Fibroblast of mammary gland (primary cell): ENCODE data around the gene CADM4.
A peak's percentile ranks its signal among the peaks of the same experiment; 100 is the strongest.

Experiments used
- DNase-seq: peaks from one replicate; pipeline ENCODE4 v3.0.0-alpha.2; 2010; ENCODE audit warnings: low read depth
- H3K4me3 ChIP-seq: 2 replicates; pipeline ENCODE4 v1.5.1; 2011; ENCODE audit warnings: low read depth, mild to moderate bottlenecking, low read length, moderate library complexity; ENCODE audit not compliant: control insufficient read depth
- TF ChIP-seq, protein P1 (sequence below): conservative IDR thresholded peaks from 2 replicates; pipeline ENCODE4 v1.5.1; 2011; ENCODE audit warnings: low read depth, low read length, inconsistent platforms; ENCODE audit not compliant: control insufficient read depth, insufficient read depth

The CADM4 gene

GRCh38 chr19:43662487-43662886, 22.8 kb upstream of the CADM4 start:
- TF ChIP-seq, protein P1, sequence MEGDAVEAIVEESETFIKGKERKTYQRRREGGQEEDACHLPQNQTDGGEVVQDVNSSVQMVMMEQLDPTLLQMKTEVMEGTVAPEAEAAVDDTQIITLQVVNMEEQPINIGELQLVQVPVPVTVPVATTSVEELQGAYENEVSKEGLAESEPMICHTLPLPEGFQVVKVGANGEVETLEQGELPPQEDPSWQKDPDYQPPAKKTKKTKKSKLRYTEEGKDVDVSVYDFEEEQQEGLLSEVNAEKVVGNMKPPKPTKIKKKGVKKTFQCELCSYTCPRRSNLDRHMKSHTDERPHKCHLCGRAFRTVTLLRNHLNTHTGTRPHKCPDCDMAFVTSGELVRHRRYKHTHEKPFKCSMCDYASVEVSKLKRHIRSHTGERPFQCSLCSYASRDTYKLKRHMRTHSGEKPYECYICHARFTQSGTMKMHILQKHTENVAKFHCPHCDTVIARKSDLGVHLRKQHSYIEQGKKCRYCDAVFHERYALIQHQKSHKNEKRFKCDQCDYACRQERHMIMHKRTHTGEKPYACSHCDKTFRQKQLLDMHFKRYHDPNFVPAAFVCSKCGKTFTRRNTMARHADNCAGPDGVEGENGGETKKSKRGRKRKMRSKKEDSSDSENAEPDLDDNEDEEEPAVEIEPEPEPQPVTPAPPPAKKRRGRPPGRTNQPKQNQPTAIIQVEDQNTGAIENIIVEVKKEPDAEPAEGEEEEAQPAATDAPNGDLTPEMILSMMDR, result peak; percentile 43
- no peak overlapping the region for H3K4me3 ChIP-seq
- peak; percentile 23 for DNase-seq

- TF ChIP-seq, protein P1, result no peak
- DNase-seq, result no peak
- H3K4me3 ChIP-seq, result no peak overlapping the region
Measured at GRCh38 chr19:43660971-43661360, 21.3 kb upstream of the CADM4 start.

DNA sequence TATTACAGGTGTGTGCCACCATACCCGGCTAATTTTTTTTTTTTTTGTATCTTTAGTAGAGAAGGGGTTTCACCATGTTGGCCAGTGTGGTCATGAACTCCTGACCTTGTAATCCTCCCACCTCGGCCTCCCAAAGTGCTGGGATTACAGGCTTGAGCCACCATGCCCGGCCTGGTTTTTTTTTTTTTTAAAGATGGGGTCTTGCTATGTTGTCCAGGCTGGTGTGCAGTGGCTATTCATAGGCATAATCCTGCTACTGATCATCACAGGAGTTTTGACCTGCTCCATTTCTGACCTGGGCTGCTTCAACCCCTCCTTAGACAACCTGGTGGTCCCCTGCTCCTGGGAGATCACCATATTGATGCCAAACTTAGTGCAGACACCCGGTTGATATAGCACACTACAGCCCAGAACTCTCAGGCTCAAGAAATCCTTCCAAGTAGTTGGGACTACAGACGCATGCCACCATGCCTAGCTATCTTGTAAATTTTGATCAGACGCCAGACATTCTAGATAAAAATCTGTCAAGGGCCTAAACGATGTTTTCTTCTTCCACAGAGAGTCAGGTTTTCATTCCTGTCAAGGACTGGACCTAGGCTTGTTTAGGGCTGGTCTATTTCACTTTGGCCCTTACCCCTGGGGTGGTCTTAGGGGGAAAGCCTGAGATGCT, 20.8 kb upstream of the CADM4 start:
- DNase-seq, result no peak
- no peak overlapping the region for H3K4me3 ChIP-seq
- TF ChIP-seq, protein P1, result no peak

GRCh38 chr19:43658494-43658893, 18.8 kb upstream of the CADM4 start:
- TF ChIP-seq, protein P1, result no peak
- H3K4me3 ChIP-seq, result no peak overlapping the region
- no peak for DNase-seq

DNA sequence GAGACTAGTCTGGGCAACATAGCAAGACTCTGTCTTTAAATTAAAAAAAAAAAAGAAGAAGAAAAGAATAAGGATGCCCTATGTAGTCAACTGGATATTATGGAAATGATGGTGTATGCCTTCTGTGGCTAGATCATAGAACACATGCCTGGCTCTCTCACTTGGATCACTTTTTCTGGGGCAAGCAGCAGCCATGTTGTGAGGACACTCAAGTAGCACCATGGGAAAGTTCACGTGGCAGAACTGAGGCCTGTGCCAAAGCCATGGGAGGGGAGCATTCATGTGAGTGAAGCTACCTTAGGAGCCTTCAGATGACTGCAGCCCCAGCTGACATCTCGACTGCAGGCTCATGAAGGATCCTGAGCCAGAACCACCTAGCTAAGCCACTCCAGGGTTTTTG, 18.4 kb upstream of the CADM4 start:
- DNase-seq, result no peak
- TF ChIP-seq, protein P1, result no peak
- no peak overlapping the region for H3K4me3 ChIP-seq

DNA sequence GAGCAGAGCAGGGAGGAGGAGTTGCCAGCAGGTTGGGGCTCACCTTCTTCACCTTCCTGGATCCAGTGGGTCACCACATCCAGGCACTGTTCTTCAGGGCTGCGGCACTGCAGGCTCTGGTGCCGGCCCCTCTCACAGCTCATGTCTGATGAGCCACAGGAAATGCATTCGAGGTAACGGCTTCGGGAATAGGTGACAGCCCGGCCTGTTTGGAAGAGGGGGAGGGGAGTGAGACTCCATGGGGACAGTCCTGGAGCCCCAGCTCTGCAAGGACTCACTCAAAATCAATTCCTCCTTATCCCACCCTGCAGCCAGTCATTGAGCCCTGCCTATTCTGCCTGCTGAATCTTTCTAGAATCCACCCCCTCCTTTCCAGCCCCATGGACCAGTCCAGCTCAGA, 16.8 kb upstream of the CADM4 start:
- H3K4me3 ChIP-seq, result no peak overlapping the region
- TF ChIP-seq, protein P1, result no peak
- no peak for DNase-seq

- H3K4me3 ChIP-seq, result no peak overlapping the region
- DNase-seq, result no peak
- TF ChIP-seq, protein P1, result no peak
Measured at GRCh38 chr19:43652546-43652874, 12.9 kb upstream of the CADM4 start.
